ENCODE results near the gene FAM131B.

Gene FAM131B

GRCh38 chr7:143391462-143392404, 29.2 kb upstream of the FAM131B start:
- no peak for TF ChIP-seq CTCF (IDR thresholded peaks at IDR 0.05; ENCODE audit: borderline replicate concordance, control extremely low read depth, extremely low read depth, insufficient read depth, missing control alignments)
- in situ Hi-C loops (cut with MboI; ENCODE audit: low sequenced_read_pairs, unreplicated experiment), result no loop called here
- DNase-seq (ENCODE audit: low spot score), result no peak

GRCh38 chr7:143390773-143391317, 28.3 kb upstream of the FAM131B start:
- in situ Hi-C loops (cut with MboI; ENCODE audit: low sequenced_read_pairs, unreplicated experiment), result no loop called here
- DNase-seq (ENCODE audit: low spot score), result no peak
- no peak for TF ChIP-seq CTCF (IDR thresholded peaks at IDR 0.05; ENCODE audit: borderline replicate concordance, control extremely low read depth, extremely low read depth, insufficient read depth, missing control alignments)

- no peak for TF ChIP-seq CTCF (IDR thresholded peaks at IDR 0.05; ENCODE audit: borderline replicate concordance, control extremely low read depth, extremely low read depth, insufficient read depth, missing control alignments)
- DNase-seq (ENCODE audit: low spot score), result no peak
- in situ Hi-C loops (cut with MboI; ENCODE audit: low sequenced_read_pairs, unreplicated experiment), result no loop called here
Observed at GRCh38 chr7:143390104-143390772, 27.7 kb upstream of the FAM131B start.

- in situ Hi-C loops (cut with MboI; ENCODE audit: low sequenced_read_pairs, unreplicated experiment), result no loop called here
- TF ChIP-seq CTCF (IDR thresholded peaks at IDR 0.05; ENCODE audit: borderline replicate concordance, control extremely low read depth, extremely low read depth, insufficient read depth, missing control alignments), result no peak
- no peak for DNase-seq (ENCODE audit: low spot score)
Observed at GRCh38 chr7:143389316-143390103, 27.0 kb upstream of the FAM131B start.

GRCh38 chr7:143388491-143389101, 26.1 kb upstream of the FAM131B start:
- DNase-seq (ENCODE audit: low spot score), result no peak
- TF ChIP-seq CTCF (IDR thresholded peaks at IDR 0.05; ENCODE audit: borderline replicate concordance, control extremely low read depth, extremely low read depth, insufficient read depth, missing control alignments), result no peak
- in situ Hi-C loops (cut with MboI; ENCODE audit: low sequenced_read_pairs, unreplicated experiment), result no loop called here
